ENCODE measurements around the gene RRM1. TPM values are rescaled to one million over a fixed set of nuclear protein-coding genes. Genes with fewer than 3 reads are reported as not detected.

RRM1 gene
- polyA plus RNA-seq (2013), result 63.0 and 64.3 TPM in 2 replicates

DNA sequence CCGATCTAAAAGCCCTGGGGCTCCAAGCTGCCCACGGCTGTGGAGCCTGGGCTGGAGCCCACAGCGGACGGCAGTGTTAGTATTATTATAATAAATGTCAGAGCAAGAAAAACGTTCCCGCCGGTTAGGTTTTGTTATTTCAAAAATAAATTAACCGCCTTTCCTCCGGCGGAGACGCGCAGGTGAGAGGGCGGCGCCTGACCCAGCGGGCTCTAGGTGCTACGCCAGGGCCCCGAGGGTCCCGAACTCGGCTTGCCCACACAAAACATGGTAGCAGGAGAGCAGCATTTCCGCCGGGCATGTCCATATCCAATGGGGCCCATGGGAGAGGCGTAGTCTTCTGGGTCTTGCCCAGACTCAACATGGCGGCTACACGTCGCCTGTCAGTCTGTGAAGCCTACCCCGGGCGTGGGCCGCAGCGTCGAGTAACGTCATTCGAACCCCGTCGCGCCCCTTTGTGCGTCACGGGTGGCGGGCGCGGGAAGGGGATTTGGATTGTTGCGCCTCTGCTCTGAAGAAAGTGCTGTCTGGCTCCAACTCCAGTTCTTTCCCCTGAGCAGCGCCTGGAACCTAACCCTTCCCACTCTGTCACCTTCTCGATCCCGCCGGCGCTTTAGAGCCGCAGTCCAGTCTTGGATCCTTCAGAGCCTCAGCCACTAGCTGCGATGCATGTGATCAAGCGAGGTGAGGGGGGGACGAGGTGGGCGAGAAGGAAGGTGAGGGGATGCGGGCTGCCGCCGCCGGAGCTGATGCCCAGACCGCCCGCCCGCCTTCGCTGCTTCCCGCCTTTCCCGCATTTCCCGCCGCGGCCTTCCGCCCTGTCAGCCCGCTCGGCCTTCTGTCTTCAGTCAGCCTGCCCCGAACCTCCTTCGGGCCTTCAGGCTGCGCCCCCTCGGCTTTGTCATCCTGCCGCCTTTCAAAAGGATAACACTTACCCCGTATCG, at the start of gene RRM1:
RRM1 (plus strand) TSS at position 452 of the 944 bp plus-strand sequence; CDS start at position 666, 214 bp downstream.
- H2BK120ac ChIP-seq (ENCODE audit: insufficient read depth, low read length, poor library complexity), result peak within 1 kb of the TSS; percentile 68
- H3K27me3 ChIP-seq (ENCODE audit: insufficient read depth, low read length), result no peaks in the 10 kb centered on the region
- H4K91ac ChIP-seq (ENCODE audit: low read depth, low read length), result peak within 1 kb of the TSS; percentile 66
- peak within 1 kb of the TSS; percentile 80 for H3K4ac ChIP-seq (ENCODE audit: low read depth, low read length)
- WGBS (ENCODE audit: extremely low coverage, insufficient coverage, insufficient read length), result no CpG with 5 or more reads among the region's 74 CpGs
- peak within 1 kb of the TSS; percentile 90 for H3K9ac ChIP-seq (ENCODE audit: low read length)
- H3K18ac ChIP-seq (ENCODE audit: low read length), result peak within 1 kb of the TSS; percentile 70
- H2AFZ ChIP-seq (ENCODE audit: insufficient read depth, low read length, poor library complexity), result peak within 1 kb of the TSS; percentile 87
- peak within 1 kb of the TSS; percentile 80 for H3K4me3 ChIP-seq (ENCODE audit: low read depth, low read length)
- H2BK5ac ChIP-seq (ENCODE audit: low read depth, low read length, poor library complexity), result peak within 1 kb of the TSS; percentile 64
- peaks cover 4% of the 10 kb centered on the region for H3K79me2 ChIP-seq (ENCODE audit: control insufficient read depth, insufficient read depth, low read length, poor library complexity)
- H4K8ac ChIP-seq (ENCODE audit: low read depth, low read length), result peak within 1 kb of the TSS; percentile 90
- peaks cover 3 to 7% of the 10 kb centered on the region in 2 experiments for H3K4me1 ChIP-seq (ENCODE audit: control insufficient read depth in 1 of 2, insufficient read depth in 2 of 2, low read length in 2 of 2)
- H2AK5ac ChIP-seq (ENCODE audit: low read length), result no peak within 1 kb of the TSS
- DNase-seq, result peak; percentile 95 to 97
- H3K23ac ChIP-seq (ENCODE audit: low read length), result no peak within 1 kb of the TSS
- peak within 1 kb of the TSS; percentile 91 for H4K12ac ChIP-seq (ENCODE audit: low read depth, low read length)
- peaks cover 4 to 9% of the 10 kb centered on the region in 2 experiments for H3K36me3 ChIP-seq (ENCODE audit: control insufficient read depth in 1 of 2, insufficient read depth in 2 of 2, low read length in 2 of 2)
- H2BK12ac ChIP-seq (ENCODE audit: low read length), result no peak within 1 kb of the TSS
- peak within 1 kb of the TSS; percentile 63 for H3K27ac ChIP-seq (ENCODE audit: low read depth, low read length)
- peak within 1 kb of the TSS; percentile 83 for H3K14ac ChIP-seq (ENCODE audit: low read length)
- no peaks in the 10 kb centered on the region for H3K9me3 ChIP-seq (ENCODE audit: insufficient read depth, low read depth, low read length)
- peak within 1 kb of the TSS; percentile 91 for H3K4me2 ChIP-seq (ENCODE audit: low read length)
- peaks cover 10% of the 10 kb centered on the region for H3K79me1 ChIP-seq (ENCODE audit: low read length)

DNA sequence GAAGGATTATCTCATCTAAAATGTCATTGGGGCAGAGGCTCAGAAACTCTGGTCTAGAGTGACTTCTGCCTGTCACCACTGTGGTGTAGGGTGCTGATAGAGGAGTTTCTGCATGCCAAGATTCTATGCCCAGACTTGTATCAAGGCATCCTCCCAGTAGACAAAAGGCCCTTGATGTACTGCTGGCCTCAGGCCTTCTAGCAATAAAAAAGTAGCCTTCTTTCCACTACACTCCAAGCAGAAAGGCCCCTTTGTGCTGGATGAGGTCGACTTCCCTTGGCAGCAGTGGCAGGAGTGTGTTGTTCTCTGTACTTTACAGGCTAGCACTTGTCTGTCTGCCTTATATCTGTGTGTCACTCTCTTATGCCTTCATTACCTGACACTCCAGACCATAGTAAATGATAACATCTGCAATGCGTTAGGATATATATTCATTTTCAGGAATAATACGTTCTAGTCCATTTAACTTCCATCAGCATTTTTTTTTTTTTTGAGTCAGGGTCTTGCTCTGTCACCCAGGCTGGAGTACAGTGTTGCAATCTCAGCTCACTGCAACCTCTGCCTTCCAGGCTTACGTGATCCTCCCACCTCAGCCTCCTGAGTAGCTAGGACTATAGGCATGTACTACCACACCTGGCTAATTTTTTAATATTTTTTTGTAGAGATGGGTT, 49.5 kb upstream of the RRM1 start:
- no peak overlapping the region for H2BK120ac ChIP-seq (ENCODE audit: insufficient read depth, low read length, poor library complexity)
- H3K23ac ChIP-seq (ENCODE audit: low read length), result no peak overlapping the region
- no peak for DNase-seq

DNA sequence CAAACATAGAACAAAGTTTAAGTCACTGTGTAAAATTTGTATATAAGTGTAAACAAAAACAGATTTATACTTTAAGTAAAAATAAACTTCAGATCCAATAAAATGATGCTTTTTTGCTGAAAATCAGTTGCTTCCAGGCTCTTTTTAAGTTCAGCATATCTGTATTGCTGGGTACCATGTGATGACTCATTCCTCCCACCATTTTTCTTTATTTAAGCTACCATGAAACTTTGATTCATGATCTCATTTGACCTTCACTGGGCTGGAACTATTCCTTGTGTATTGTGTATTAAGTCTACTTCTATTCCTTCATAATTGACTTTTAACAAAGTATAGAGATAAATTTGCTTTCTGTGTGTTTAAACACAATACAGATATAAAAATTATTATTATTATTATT, 46.3 kb upstream of the RRM1 start:
- Histone ChIP-seq H3K14ac (ENCODE audit: low read length) (no peak overlapping the region), H3K36me3 (ENCODE audit: control insufficient read depth in 1 of 2, insufficient read depth in 2 of 2, low read length in 2 of 2) (no peaks in the 10 kb centered on the region), H3K4ac (ENCODE audit: low read depth, low read length) (no peak overlapping the region), H2AFZ (ENCODE audit: insufficient read depth, low read length, poor library complexity) (no peak overlapping the region), H2AK5ac (ENCODE audit: low read length) (no peak overlapping the region), H2BK12ac (ENCODE audit: low read length) (no peak overlapping the region), H3K27ac (ENCODE audit: low read depth, low read length) (no peak overlapping the region), H3K79me2 (ENCODE audit: control insufficient read depth, insufficient read depth, low read length, poor library complexity) (no peaks in the 10 kb centered on the region), H3K79me1 (ENCODE audit: low read length) (peaks cover 3% of the 10 kb centered on the region), H3K9me3 (ENCODE audit: insufficient read depth, low read depth, low read length) (no peaks in the 10 kb centered on the region), H4K91ac (ENCODE audit: low read depth, low read length) (no peak overlapping the region), H3K4me2 (ENCODE audit: low read length) (no peak overlapping the region), H3K4me1 (ENCODE audit: control insufficient read depth in 1 of 2, insufficient read depth in 2 of 2, low read length in 2 of 2) (peaks cover 7 to 12% of the 10 kb centered on the region in 2 experiments), H2BK5ac (ENCODE audit: low read depth, low read length, poor library complexity) (no peak overlapping the region), H4K12ac (ENCODE audit: low read depth, low read length) (no peak overlapping the region), H2BK120ac (ENCODE audit: insufficient read depth, low read length, poor library complexity) (no peak overlapping the region), H3K4me3 (ENCODE audit: low read depth, low read length) (no peak overlapping the region), H3K27me3 (ENCODE audit: insufficient read depth, low read length) (no peaks in the 10 kb centered on the region), H3K9ac (ENCODE audit: low read length) (no peak overlapping the region), H3K23ac (ENCODE audit: low read length) (no peak overlapping the region), H3K18ac (ENCODE audit: low read length) (no peak overlapping the region), H4K8ac (ENCODE audit: low read depth, low read length) (no peak overlapping the region)
- DNase-seq, result no peak

More for the DNA sequence above, 49.5 kb upstream of the RRM1 start:
- Histone ChIP-seq H3K4me1 (ENCODE audit: control insufficient read depth in 1 of 2, insufficient read depth in 2 of 2, low read length in 2 of 2) (peaks cover 7 to 12% of the 10 kb centered on the region in 2 experiments), H3K79me2 (ENCODE audit: control insufficient read depth, insufficient read depth, low read length, poor library complexity) (no peaks in the 10 kb centered on the region), H3K27me3 (ENCODE audit: insufficient read depth, low read length) (no peaks in the 10 kb centered on the region), H3K4me3 (ENCODE audit: low read depth, low read length) (no peak overlapping the region), H3K36me3 (ENCODE audit: control insufficient read depth in 1 of 2, insufficient read depth in 2 of 2, low read length in 2 of 2) (no peaks in the 10 kb centered on the region), H3K4ac (ENCODE audit: low read depth, low read length) (no peak overlapping the region), H4K8ac (ENCODE audit: low read depth, low read length) (no peak overlapping the region), H3K18ac (ENCODE audit: low read length) (no peak overlapping the region), H3K14ac (ENCODE audit: low read length) (peak overlapping the region; percentile 17), H3K27ac (ENCODE audit: low read depth, low read length) (peak overlapping the region; percentile 57), H4K12ac (ENCODE audit: low read depth, low read length) (no peak overlapping the region), H3K79me1 (ENCODE audit: low read length) (peaks cover 3% of the 10 kb centered on the region), H3K9me3 (ENCODE audit: insufficient read depth, low read depth, low read length) (no peaks in the 10 kb centered on the region), H2BK12ac (ENCODE audit: low read length) (no peak overlapping the region), H2AFZ (ENCODE audit: insufficient read depth, low read length, poor library complexity) (no peak overlapping the region), H3K9ac (ENCODE audit: low read length) (no peak overlapping the region), H3K4me2 (ENCODE audit: low read length) (no peak overlapping the region), H4K91ac (ENCODE audit: low read depth, low read length) (no peak overlapping the region), H2BK5ac (ENCODE audit: low read depth, low read length, poor library complexity) (peak overlapping the region; percentile 53), H2AK5ac (ENCODE audit: low read length) (no peak overlapping the region)
- no CpG with 5 or more reads among the region's 4 CpGs for WGBS (ENCODE audit: extremely low coverage, insufficient coverage, insufficient read length)

DNA sequence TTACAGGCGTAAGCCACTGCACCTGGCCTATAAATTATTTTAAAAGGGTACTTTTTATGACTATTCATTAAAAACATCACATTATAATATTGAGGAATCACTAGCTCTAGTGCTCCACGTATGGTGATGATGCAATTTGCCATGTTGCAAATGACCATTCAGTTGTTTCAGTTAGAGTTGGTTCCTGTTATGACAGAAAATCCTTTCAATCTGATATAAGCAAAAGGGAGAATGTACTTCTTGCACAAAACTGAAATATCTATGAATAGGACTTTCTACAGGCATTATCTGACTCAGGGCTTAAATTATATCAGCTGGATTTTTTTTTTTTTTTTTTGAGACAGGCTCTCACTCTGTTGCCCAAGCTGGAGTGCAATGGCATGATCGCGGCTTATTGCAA, 45.6 kb upstream of the RRM1 start:
- Histone ChIP-seq H4K12ac (ENCODE audit: low read depth, low read length) (no peak overlapping the region), H3K79me2 (ENCODE audit: control insufficient read depth, insufficient read depth, low read length, poor library complexity) (no peaks in the 10 kb centered on the region), H3K9me3 (ENCODE audit: insufficient read depth, low read depth, low read length) (no peaks in the 10 kb centered on the region), H4K91ac (ENCODE audit: low read depth, low read length) (no peak overlapping the region), H3K4ac (ENCODE audit: low read depth, low read length) (no peak overlapping the region), H3K36me3 (ENCODE audit: control insufficient read depth in 1 of 2, insufficient read depth in 2 of 2, low read length in 2 of 2) (no peaks in the 10 kb centered on the region), H2BK12ac (ENCODE audit: low read length) (no peak overlapping the region), H3K14ac (ENCODE audit: low read length) (no peak overlapping the region), H2AK5ac (ENCODE audit: low read length) (no peak overlapping the region), H3K4me3 (ENCODE audit: low read depth, low read length) (no peak overlapping the region), H3K27ac (ENCODE audit: low read depth, low read length) (no peak overlapping the region), H3K4me2 (ENCODE audit: low read length) (no peak overlapping the region), H3K23ac (ENCODE audit: low read length) (no peak overlapping the region), H3K9ac (ENCODE audit: low read length) (no peak overlapping the region), H2BK120ac (ENCODE audit: insufficient read depth, low read length, poor library complexity) (no peak overlapping the region), H3K27me3 (ENCODE audit: insufficient read depth, low read length) (no peaks in the 10 kb centered on the region), H2AFZ (ENCODE audit: insufficient read depth, low read length, poor library complexity) (no peak overlapping the region), H3K79me1 (ENCODE audit: low read length) (peaks cover 3% of the 10 kb centered on the region), H2BK5ac (ENCODE audit: low read depth, low read length, poor library complexity) (no peak overlapping the region), H4K8ac (ENCODE audit: low read depth, low read length) (no peak overlapping the region), H3K18ac (ENCODE audit: low read length) (no peak overlapping the region), H3K4me1 (ENCODE audit: control insufficient read depth in 1 of 2, insufficient read depth in 2 of 2, low read length in 2 of 2) (peaks cover 7 to 12% of the 10 kb centered on the region in 2 experiments)
- peak in 1 of 2 donors; percentile 39 for DNase-seq
- no CpG with 5 or more reads among the region's 4 CpGs for WGBS (ENCODE audit: extremely low coverage, insufficient coverage, insufficient read length)
